HepG2 (cell line): ENCODE measurements around the gene VAPB.

ENCODE experiments used
- THAP11 ChIP-seq: IDR thresholded peaks from 2 replicates; pipeline ENCODE4 v1.6.1; 2016; ENCODE audit warnings: missing biosample characterization, missing genetic modification reagents
- ZNF207 ChIP-seq: fragments of 450-650 bp; IDR thresholded peaks from 2 replicates; pipeline ENCODE4 v1.6.1; 2016; ENCODE audit warnings: antibody characterized with exemption, borderline replicate concordance
- ZNF768 ChIP-seq: sonication (generic); formaldehyde crosslinking; IDR thresholded peaks from 2 replicates; pipeline ENCODE4 v1.4.0; 2020; ENCODE audit warnings: missing genetic modification reagents

DNA sequence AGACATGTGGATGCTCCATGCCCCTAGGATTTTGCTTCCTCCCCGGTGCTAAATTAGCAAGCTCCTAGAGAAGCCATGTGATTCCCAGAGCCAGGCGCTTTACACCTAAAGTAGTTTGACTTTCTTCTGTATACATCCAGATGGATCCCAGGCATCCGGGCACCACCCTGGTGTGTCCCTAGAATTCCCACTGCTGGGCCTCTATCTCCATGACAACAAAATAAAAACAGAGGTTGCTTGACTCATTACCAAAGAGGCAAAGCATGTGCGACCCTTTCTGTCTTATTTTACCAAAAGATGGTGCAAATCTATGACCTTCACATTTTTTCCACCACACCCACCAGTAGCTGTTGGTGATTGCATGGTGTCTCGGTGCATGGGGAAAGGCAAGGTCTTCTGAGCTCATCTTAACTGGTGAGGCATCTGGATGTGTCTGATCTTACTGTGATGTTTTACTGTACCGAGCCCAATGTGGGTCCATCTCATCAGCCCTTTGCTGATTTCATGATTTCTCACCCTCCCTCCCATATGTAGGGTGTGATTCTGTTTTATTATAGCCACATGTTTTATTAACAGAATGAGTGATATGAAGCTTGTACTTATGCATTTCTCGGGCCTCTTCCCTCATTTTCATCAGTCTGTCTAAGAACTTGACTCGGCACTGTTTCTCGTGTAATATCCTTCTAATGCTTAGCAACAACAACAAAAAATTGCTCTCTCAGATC, 27.4 kb upstream of the VAPB start:
- TF ChIP-seq ZNF207 (no peak), ZNF768 (no peak), THAP11 (CRISPR knock-in tag) (no peak)
